MM.1S (cell line): ENCODE measurements around the gene C15orf39.
"Not testable (repeated sequence)": the region's sequence is repeated elsewhere in the genome, so short reads cannot be mapped to it uniquely, and the experiment has no call there.

Experiments used
- DNase-seq: peaks from one replicate; pipeline ENCODE4 v3.0.0-alpha.2; 2015
- H2AFZ ChIP-seq: fragments of 300-600 bp; sonication (generic); 2 replicates; pipeline ENCODE4 v1.6.0; 2016; ENCODE audit warnings: antibody characterized with exemption, low read length
- H3F3A ChIP-seq: fragments of 300-600 bp; sonication (generic); 2 replicates; pipeline ENCODE4 v1.6.1; 2016; ENCODE audit warnings: mild to moderate bottlenecking, antibody characterized with exemption, low read length, moderate library complexity, mixed read lengths; ENCODE audit not compliant: insufficient read depth
- H3K27ac ChIP-seq: fragments of 300-600 bp; sonication (generic); 2 replicates; pipeline ENCODE4 v1.5.1; 2016; ENCODE audit warnings: mild to moderate bottlenecking, low read length
- H3K27me3 ChIP-seq: fragments of 300-600 bp; sonication (generic); replicated peaks from 2 replicates; pipeline ENCODE4 v1.6.0; 2016; ENCODE audit warnings: low read length; ENCODE audit not compliant: insufficient read depth
- H3K36me3 ChIP-seq: fragments of 300-600 bp; sonication (generic); replicated peaks from 2 replicates; pipeline ENCODE4 v1.6.1; 2016; ENCODE audit warnings: mild to moderate bottlenecking, low read length, mixed read lengths; ENCODE audit not compliant: insufficient read depth
- H3K4me1 ChIP-seq: fragments of 300-600 bp; sonication (generic); 2 replicates; pipeline ENCODE4 v1.6.1; 2016; ENCODE audit warnings: low read length, mixed read lengths
- H3K4me2 ChIP-seq: fragments of 300-600 bp; sonication (generic); 2 replicates; pipeline ENCODE4 v1.6.0; 2016; ENCODE audit warnings: low read depth, low read length
- H3K4me3 ChIP-seq: fragments of 300-600 bp; sonication (generic); 2 replicates; pipeline ENCODE4 v1.5.1; 2016; ENCODE audit warnings: low read length, mixed read lengths
- H3K79me2 ChIP-seq: fragments of 300-600 bp; sonication (generic); 2 replicates; pipeline ENCODE4 v1.6.1; 2016; ENCODE audit warnings: mixed run types, low read length, mixed read lengths
- H3K9ac ChIP-seq: fragments of 300-600 bp; sonication (generic); 2 replicates; pipeline ENCODE4 v1.6.1; 2016; ENCODE audit warnings: low read length, mixed read lengths
- H3K9me2 ChIP-seq: fragments of 300-600 bp; sonication (generic); replicated peaks from 2 replicates; pipeline ENCODE4 v1.6.1; 2016; ENCODE audit warnings: mild to moderate bottlenecking, low read length, mixed read lengths; ENCODE audit not compliant: insufficient read depth
- H3K9me3 ChIP-seq: fragments of 300-600 bp; sonication (generic); replicated peaks from 2 replicates; pipeline ENCODE4 v1.6.1; 2016; ENCODE audit warnings: mild to moderate bottlenecking, low read length, mixed read lengths; ENCODE audit not compliant: insufficient read depth
- H4K20me1 ChIP-seq: fragments of 300-600 bp; sonication (generic); 2 replicates; pipeline ENCODE4 v1.6.1; 2016; ENCODE audit warnings: mild to moderate bottlenecking, low read length, moderate library complexity, mixed read lengths; ENCODE audit not compliant: insufficient read depth
- CTCF ChIP-seq: fragments of 300-600 bp; sonication (generic); IDR thresholded peaks from 2 replicates; pipeline ENCODE4 v1.5.1; 2016; ENCODE audit warnings: antibody characterized with exemption, low read length, mixed read lengths
- EZH2 ChIP-seq: fragments of 300-600 bp; sonication (generic); optimal IDR thresholded peaks from 2 replicates; pipeline ENCODE3; 2017; ENCODE audit warnings: low read depth, mild to moderate bottlenecking, antibody characterized with exemption, low read length, mixed read lengths
- EZH2phosphoT487 ChIP-seq: fragments of 300-600 bp; sonication (generic); IDR thresholded peaks from 2 replicates; pipeline ENCODE4 v1.6.1; 2018; ENCODE audit warnings: antibody characterized with exemption, low read length

Gene C15orf39

GRCh38 chr15:75161917-75162414 is 39.7 kb upstream of the C15orf39 start:
- H2AFZ ChIP-seq = no peak overlapping the region
- H4K20me1 ChIP-seq = no peaks in the 10 kb centered on the region
- no peaks in the 10 kb centered on the region for H3K79me2 ChIP-seq
- H3K27me3 ChIP-seq = no peaks in the 10 kb centered on the region
- no peak for TF ChIP-seq CTCF
- no peak for TF ChIP-seq EZH2
- no peak for TF ChIP-seq EZH2phosphoT487
- H3F3A ChIP-seq = no peaks in the 10 kb centered on the region
- no peak for DNase-seq
- H3K9me2 ChIP-seq = no peaks in the 10 kb centered on the region
- no peaks in the 10 kb centered on the region for H3K36me3 ChIP-seq
- H3K4me1 ChIP-seq = no peaks in the 10 kb centered on the region
- H3K4me3 ChIP-seq = no peak overlapping the region
- H3K27ac ChIP-seq = no peak overlapping the region
- no peak overlapping the region for H3K9ac ChIP-seq
- H3K9me3 ChIP-seq = no peaks in the 10 kb centered on the region
- no peak overlapping the region for H3K4me2 ChIP-seq

GRCh38 chr15:75163150-75163564 is 38.5 kb upstream of the C15orf39 start:
- Histone ChIP-seq H3K9me3 (no peaks in the 10 kb centered on the region), H3F3A (no peaks in the 10 kb centered on the region), H3K4me2 (no peak overlapping the region), H4K20me1 (no peaks in the 10 kb centered on the region), H3K9me2 (no peaks in the 10 kb centered on the region), H3K27ac (no peak overlapping the region), H3K79me2 (no peaks in the 10 kb centered on the region), H3K9ac (no peak overlapping the region), H3K4me3 (no peak overlapping the region), H3K36me3 (no peaks in the 10 kb centered on the region), H3K27me3 (no peaks in the 10 kb centered on the region), H3K4me1 (no peaks in the 10 kb centered on the region), H2AFZ (no peak overlapping the region)
- DNase-seq = no peak
- TF ChIP-seq EZH2 = no peak
- TF ChIP-seq EZH2phosphoT487 = no peak
- TF ChIP-seq CTCF = no peak

- Histone ChIP-seq H2AFZ (no peak overlapping the region), H3K79me2 (no peaks in the 10 kb centered on the region)
These were observed 36.9 kb upstream of the C15orf39 start for GRCh38 chr15:75164625-75165350.

GRCh38 chr15:75166489-75167063 is 35.1 kb upstream of the C15orf39 start:
- not testable (repeated sequence) for DNase-seq, H3K36me3 ChIP-seq, H3K4me1 ChIP-seq, H3K4me3 ChIP-seq, H3K27me3 ChIP-seq, H3K27ac ChIP-seq, H2AFZ ChIP-seq, H3K4me2 ChIP-seq, H3K9me2 ChIP-seq, H3F3A ChIP-seq, H3K9me3 ChIP-seq, H3K9ac ChIP-seq, H4K20me1 ChIP-seq, H3K79me2 ChIP-seq

More at GRCh38 chr15:75164625-75165350, 36.9 kb upstream of the C15orf39 start:
- Histone ChIP-seq H3K9ac (no peak overlapping the region), H3K27me3 (no peaks in the 10 kb centered on the region), H3K4me1 (no peaks in the 10 kb centered on the region), H3K27ac (no peak overlapping the region), H3F3A (no peaks in the 10 kb centered on the region), H3K4me3 (no peak overlapping the region), H4K20me1 (no peaks in the 10 kb centered on the region), H3K36me3 (no peaks in the 10 kb centered on the region), H3K9me3 (no peaks in the 10 kb centered on the region), H3K4me2 (no peak overlapping the region), H3K9me2 (no peaks in the 10 kb centered on the region)
- DNase-seq = no peak
- no peak for TF ChIP-seq EZH2
- no peak for TF ChIP-seq CTCF
- no peak for TF ChIP-seq EZH2phosphoT487
